ENCODE measurements around the gene TBC1D10A. TPM values are rescaled to one million over a fixed set of nuclear protein-coding genes. Genes with fewer than 3 reads are reported as not detected.

Gene TBC1D10A
- total RNA-seq, 1 experiment from 2014 or later = 7.5 TPM

- DNase-seq (ENCODE audit: low spot score) = no peak
Measured at GRCh38 chr22:30245985-30246813, 80.5 kb downstream of the TBC1D10A start, which contains the start of gene LIF. Gene LIF (minus strand): TSS chr22:30246759. CDS start chr22:30246695, 64 bp downstream.

GRCh38 chr22:30245181-30245984 is 81.4 kb downstream of the TBC1D10A start:
- no peak for DNase-seq (ENCODE audit: low spot score)

- DNase-seq (ENCODE audit: low spot score) = no peak
Measured at GRCh38 chr22:30244641-30245040, 82.1 kb downstream of the TBC1D10A start.

- no peak for DNase-seq (ENCODE audit: low spot score)
Measured at GRCh38 chr22:30244066-30244465, 82.7 kb downstream of the TBC1D10A start.

GRCh38 chr22:30243661-30244060 is 83.1 kb downstream of the TBC1D10A start:
- DNase-seq (ENCODE audit: low spot score) = no peak

Other genes with a start within 250 kb of the TBC1D10A start
- gene HORMAD2, start 246.5 kb downstream of the TBC1D10A start, total RNA-seq (2014; rRNA removed; shearing (Covaris generic)) = not detected in 2 replicates
- 2.2 and 3.9 TPM in 2 replicates for gene LIF, start 80.2 kb downstream of the TBC1D10A start, total RNA-seq (2014; rRNA removed; shearing (Covaris generic))
- gene OSM, start 60.1 kb downstream of the TBC1D10A start, total RNA-seq (2014; rRNA removed; shearing (Covaris generic)) = not detected in 2 replicates
- gene CASTOR1, start 37.4 kb downstream of the TBC1D10A start, total RNA-seq (2014; rRNA removed; shearing (Covaris generic)) = 2.9 and 6.6 TPM in 2 replicates
- 14.5 and 45.6 TPM in 2 replicates for gene SF3A1, start 30.0 kb upstream of the TBC1D10A start, total RNA-seq (2014; rRNA removed; shearing (Covaris generic))
- gene CCDC157, start 30.1 kb upstream of the TBC1D10A start, total RNA-seq (2014; rRNA removed; shearing (Covaris generic)) = 0.70 and 1.4 TPM in 2 replicates
- gene RNF215, start 60.5 kb upstream of the TBC1D10A start, total RNA-seq (2014; rRNA removed; shearing (Covaris generic)) = 5.1 and 6.4 TPM in 2 replicates
- 2.4 and 7.8 TPM in 2 replicates for gene SEC14L2, start 70.1 kb upstream of the TBC1D10A start, total RNA-seq (2014; rRNA removed; shearing (Covaris generic))
- 45.6 and 47.0 TPM in 2 replicates for gene MTFP1, start 98.8 kb upstream of the TBC1D10A start, total RNA-seq (2014; rRNA removed; shearing (Covaris generic))
- not detected in 2 replicates for gene SEC14L3, start 145.1 kb upstream of the TBC1D10A start, total RNA-seq (2014; rRNA removed; shearing (Covaris generic))
- not detected in 2 replicates for gene SEC14L4, start 178.8 kb upstream of the TBC1D10A start, total RNA-seq (2014; rRNA removed; shearing (Covaris generic))
- not detected in 2 replicates for gene SEC14L6, start 219.8 kb upstream of the TBC1D10A start, total RNA-seq (2014; rRNA removed; shearing (Covaris generic))
- gene GAL3ST1, start 247.7 kb upstream of the TBC1D10A start, total RNA-seq (2014; rRNA removed; shearing (Covaris generic)) = not detected in 2 replicates